ENCODE measurements around the gene SLCO4A1. TPM values are rescaled to one million over a fixed set of nuclear protein-coding genes. Genes with fewer than 3 reads are reported as not detected.

Gene SLCO4A1
- total RNA-seq, 1 experiment from 2014 or later, result 161 TPM

DNA sequence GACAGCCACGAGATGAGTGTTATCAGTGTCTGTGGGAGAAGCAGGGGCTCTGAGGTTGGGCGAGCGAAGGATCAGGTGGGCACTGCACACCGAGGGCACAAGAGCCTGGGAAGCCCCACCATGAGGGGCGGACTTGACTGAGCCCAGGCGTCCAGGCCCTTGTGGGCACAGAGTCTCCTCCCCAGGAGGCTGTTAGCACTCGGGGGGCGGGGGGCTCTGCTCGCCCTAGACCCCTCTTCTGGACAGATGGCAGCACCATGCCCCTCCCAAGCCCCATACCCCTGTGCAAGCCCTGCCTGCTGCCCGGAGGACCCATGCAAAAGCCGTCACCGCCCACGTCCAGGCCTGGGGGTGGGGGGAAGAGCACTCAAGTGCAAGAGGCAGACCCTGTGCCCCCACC lies 21.7 kb upstream of the SLCO4A1 start:
- H4K20me1 ChIP-seq (ENCODE audit: low read length), result no peaks in the 10 kb centered on the region
- CTCF ChIA-PET, result no interaction called here
- peaks cover 29% of the 10 kb centered on the region for H3K79me2 ChIP-seq (ENCODE audit: low read length)
- H3K9me3 ChIP-seq (ENCODE audit: low read length), result no peaks in the 10 kb centered on the region
- H3F3A ChIP-seq (ENCODE audit: low read length, unreplicated experiment), result peaks cover 7% of the 10 kb centered on the region
- ATAC-seq (no peak), DNase-seq (no peak)
- TF ChIP-seq CTCF (conservative IDR thresholded peaks at IDR 0.05; ENCODE audit: low read depth, low read length) (no peak), EZH2phosphoT487 (IDR thresholded peaks at IDR 0.05; ENCODE audit: borderline replicate concordance, low read length) (no peak), EZH2 (IDR thresholded peaks at IDR 0.05; ENCODE audit: low read length, unreplicated experiment) (no peak)
- H3K4me1 ChIP-seq (ENCODE audit: insufficient read depth, low read length), result peaks cover 69% of the 10 kb centered on the region
- no TSS peak for BruUV-seq (replicated peaks)
- intact Hi-C loops (cut with micrococcal nuclease), result loop anchor here (10.0 kb wide), 1 partner anchor 174 kb away; the partner anchor contains the start of gene MRGBP
- H3K36me3 ChIP-seq (ENCODE audit: low read depth, low read length), result no peaks in the 10 kb centered on the region
- H3K9me2 ChIP-seq (replicated peaks; ENCODE audit: low read length), result no peaks in the 10 kb centered on the region
- no peak overlapping the region for H3K4me2 ChIP-seq (ENCODE audit: low read length)
- POLR2A ChIA-PET (ENCODE audit: unreplicated experiment), result no interaction called here
- H3K4me3 ChIP-seq (ENCODE audit: low read length), result no peak overlapping the region
- no peak overlapping the region for H2AFZ ChIP-seq (ENCODE audit: low read length)
- no peak overlapping the region for H3K9ac ChIP-seq (ENCODE audit: low read length)
- H3K27ac ChIP-seq (ENCODE audit: low read length), result no peak overlapping the region
- H3K27me3 ChIP-seq (ENCODE audit: low read length), result no peaks in the 10 kb centered on the region

DNA sequence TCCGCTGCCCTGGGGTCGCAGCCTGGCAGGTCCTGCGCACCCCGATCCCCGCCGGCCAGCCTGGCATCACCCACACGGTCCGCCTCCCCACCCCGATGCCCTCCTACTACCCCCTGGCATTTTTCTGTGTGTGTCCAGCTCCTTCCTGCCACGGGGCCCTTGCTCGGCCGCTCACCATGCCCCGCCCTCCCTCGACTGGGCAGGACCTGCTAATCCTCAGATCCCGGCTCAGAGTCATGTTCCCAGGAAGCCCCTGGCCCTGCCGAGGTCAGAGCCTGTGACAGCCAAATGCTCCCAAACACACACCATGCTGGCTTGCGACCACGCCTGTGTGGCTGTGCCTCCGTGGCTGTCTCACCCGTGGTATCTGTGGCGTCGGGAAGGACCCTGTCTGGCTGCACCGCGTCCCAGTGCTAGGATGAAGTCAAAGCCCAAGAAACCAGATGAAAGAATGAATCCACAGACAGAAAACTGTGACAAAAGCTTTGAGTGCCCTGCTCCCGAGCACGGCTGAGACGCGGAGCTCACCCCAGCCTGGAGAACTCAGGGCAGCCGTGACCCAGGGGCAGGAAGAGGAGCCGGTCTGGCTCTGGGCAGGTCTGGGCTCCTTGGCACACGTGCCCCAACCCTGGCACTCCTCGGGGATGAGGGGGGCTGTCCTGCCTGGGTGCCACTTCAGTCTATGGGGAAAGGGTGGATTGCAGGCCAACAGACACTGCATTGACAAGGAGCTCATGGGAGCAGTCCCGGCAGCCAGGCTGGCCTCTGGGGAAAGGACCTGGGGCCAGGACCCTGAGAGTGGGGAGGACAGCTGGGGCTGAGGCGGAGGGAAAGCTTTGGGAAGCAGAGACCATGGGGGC lies 20.8 kb upstream of the SLCO4A1 start:
- Histone ChIP-seq H3K27ac (ENCODE audit: low read length) (peak overlapping the region; percentile 98), H3F3A (ENCODE audit: low read length, unreplicated experiment) (peaks cover 7% of the 10 kb centered on the region), H2AFZ (ENCODE audit: low read length) (no peak overlapping the region), H3K4me3 (ENCODE audit: low read length) (no peak overlapping the region), H4K20me1 (ENCODE audit: low read length) (no peaks in the 10 kb centered on the region), H3K9me3 (ENCODE audit: low read length) (no peaks in the 10 kb centered on the region), H3K4me1 (ENCODE audit: insufficient read depth, low read length) (peaks cover 69% of the 10 kb centered on the region), H3K79me2 (ENCODE audit: low read length) (peaks cover 31% of the 10 kb centered on the region), H3K4me2 (ENCODE audit: low read length) (peak overlapping the region; percentile 77; the same call in 1 of the 2 replicates), H3K9me2 (replicated peaks; ENCODE audit: low read length) (no peaks in the 10 kb centered on the region), H3K36me3 (ENCODE audit: low read depth, low read length) (no peaks in the 10 kb centered on the region), H3K9ac (ENCODE audit: low read length) (no peak overlapping the region), H3K27me3 (ENCODE audit: low read length) (no peaks in the 10 kb centered on the region)
- TF ChIP-seq EZH2phosphoT487 (IDR thresholded peaks at IDR 0.05; ENCODE audit: borderline replicate concordance, low read length), result no peak
- TF ChIP-seq EZH2 (IDR thresholded peaks at IDR 0.05; ENCODE audit: low read length, unreplicated experiment), result no peak
- TF ChIP-seq CTCF (conservative IDR thresholded peaks at IDR 0.05; ENCODE audit: low read depth, low read length), result no peak
- intact Hi-C loops (cut with micrococcal nuclease), result loop anchor here (10.0 kb wide), 1 partner anchor 173 kb away; the partner anchor contains the start of gene MRGBP
- no peak for DNase-seq
- BruUV-seq (replicated peaks), result no TSS peak
- CTCF ChIA-PET, result interaction anchor here (0.6 kb wide), 1 partner anchor 31 kb away, joined by 4 read pairs; no protein-coding TSS in a partner anchor
- POLR2A ChIA-PET (ENCODE audit: unreplicated experiment), result no interaction called here
- ATAC-seq, result no peak
